ENCODE data around the gene DDX5. TPM values are rescaled to one million over a fixed set of nuclear protein-coding genes. Genes with fewer than 3 reads are reported as not detected.

The DDX5 gene
- total RNA-seq, 1 donor from 2014 or later: 771 TPM

DNA sequence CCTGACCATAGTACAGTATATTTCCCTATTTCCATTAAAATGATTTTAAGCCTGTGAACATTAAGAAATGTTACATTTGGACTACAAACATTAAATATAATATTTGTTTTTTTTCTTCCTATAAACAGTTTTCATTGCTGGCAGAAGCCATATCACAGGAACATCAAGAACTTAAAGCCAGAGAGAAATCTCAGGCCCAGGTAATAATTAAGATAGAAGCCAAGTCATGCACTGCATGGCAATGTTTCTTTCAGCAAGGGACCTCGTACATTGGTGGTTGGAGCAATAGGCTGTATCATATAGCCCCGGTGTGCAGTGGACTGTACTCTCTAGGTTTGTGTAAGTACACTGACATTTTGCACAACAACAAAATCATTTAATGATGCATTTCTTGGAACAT lies 30.8 kb upstream of the DDX5 start:
- TF ChIP-seq, protein P1, sequence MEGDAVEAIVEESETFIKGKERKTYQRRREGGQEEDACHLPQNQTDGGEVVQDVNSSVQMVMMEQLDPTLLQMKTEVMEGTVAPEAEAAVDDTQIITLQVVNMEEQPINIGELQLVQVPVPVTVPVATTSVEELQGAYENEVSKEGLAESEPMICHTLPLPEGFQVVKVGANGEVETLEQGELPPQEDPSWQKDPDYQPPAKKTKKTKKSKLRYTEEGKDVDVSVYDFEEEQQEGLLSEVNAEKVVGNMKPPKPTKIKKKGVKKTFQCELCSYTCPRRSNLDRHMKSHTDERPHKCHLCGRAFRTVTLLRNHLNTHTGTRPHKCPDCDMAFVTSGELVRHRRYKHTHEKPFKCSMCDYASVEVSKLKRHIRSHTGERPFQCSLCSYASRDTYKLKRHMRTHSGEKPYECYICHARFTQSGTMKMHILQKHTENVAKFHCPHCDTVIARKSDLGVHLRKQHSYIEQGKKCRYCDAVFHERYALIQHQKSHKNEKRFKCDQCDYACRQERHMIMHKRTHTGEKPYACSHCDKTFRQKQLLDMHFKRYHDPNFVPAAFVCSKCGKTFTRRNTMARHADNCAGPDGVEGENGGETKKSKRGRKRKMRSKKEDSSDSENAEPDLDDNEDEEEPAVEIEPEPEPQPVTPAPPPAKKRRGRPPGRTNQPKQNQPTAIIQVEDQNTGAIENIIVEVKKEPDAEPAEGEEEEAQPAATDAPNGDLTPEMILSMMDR (IDR thresholded peaks at IDR 0.05; ENCODE audit: unreplicated experiment): no peak
- Mint-ChIP-seq H3K27ac (ENCODE audit: unreplicated experiment) (no peak overlapping the region), H3K4me3 (ENCODE audit: unreplicated experiment) (no peak overlapping the region), H3K36me3 (ENCODE audit: low read depth, unreplicated experiment) (peaks cover 45% of the 10 kb centered on the region), H3K4me1 (ENCODE audit: unreplicated experiment) (peaks cover 18% of the 10 kb centered on the region), H3K9me3 (ENCODE audit: unreplicated experiment) (no peaks in the 10 kb centered on the region), H3K27me3 (ENCODE audit: unreplicated experiment) (peaks cover 1% of the 10 kb centered on the region)
- no peak for DNase-seq (ENCODE audit: low spot score)

DNA sequence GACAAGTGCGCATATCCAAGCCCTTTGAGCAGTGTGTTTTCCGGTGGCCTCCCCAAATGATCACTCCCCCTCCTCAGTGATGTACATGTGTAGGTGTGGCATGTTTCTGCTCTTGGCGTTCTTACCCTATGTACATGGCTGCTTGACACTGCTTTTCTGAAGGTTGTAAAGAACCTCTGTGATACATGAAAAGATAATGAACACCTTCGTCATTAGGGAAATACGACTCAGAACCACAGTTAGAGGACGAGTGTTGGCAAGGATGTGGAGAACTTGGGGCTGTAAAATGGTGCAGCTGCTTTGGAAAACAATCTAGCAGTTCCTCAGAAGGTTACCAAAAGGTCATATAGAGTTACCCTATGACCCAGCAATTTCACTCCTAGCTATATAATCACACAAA lies 29.3 kb upstream of the DDX5 start:
- no peak for DNase-seq (ENCODE audit: low spot score)
- Mint-ChIP-seq H3K4me1 (ENCODE audit: unreplicated experiment) (peaks cover 18% of the 10 kb centered on the region), H3K36me3 (ENCODE audit: low read depth, unreplicated experiment) (peaks cover 51% of the 10 kb centered on the region), H3K4me3 (ENCODE audit: unreplicated experiment) (no peak overlapping the region), H3K27me3 (ENCODE audit: unreplicated experiment) (peaks cover 3% of the 10 kb centered on the region), H3K27ac (ENCODE audit: unreplicated experiment) (no peak overlapping the region), H3K9me3 (ENCODE audit: unreplicated experiment) (no peaks in the 10 kb centered on the region)
- TF ChIP-seq, protein P1 (IDR thresholded peaks at IDR 0.05; ENCODE audit: unreplicated experiment): no peak

DNA sequence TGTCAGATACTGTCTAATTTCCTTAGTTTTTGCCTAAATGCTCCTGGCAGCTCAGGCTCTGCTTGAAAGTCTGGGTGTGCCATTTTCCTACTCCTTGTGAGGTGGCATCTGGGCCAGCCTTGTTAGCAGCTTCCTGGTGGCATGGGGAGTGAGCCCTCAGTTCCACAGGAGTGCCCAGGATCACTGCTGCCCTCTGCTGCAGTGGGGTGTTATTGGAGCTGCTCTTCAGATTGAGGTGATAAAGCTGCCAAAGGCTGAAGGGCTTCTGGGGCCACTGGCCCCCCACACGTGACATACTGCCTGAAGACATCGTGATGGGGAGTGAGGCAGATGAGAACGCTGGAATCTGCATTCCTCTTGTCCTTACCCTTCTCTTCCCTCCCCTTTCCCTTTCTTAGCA lies 28.1 kb upstream of the DDX5 start:
- DNase-seq (ENCODE audit: low spot score): peak; percentile 11
- H3K4me3 Mint-ChIP-seq (ENCODE audit: unreplicated experiment): peak overlapping the region; percentile 21
- H3K27me3 Mint-ChIP-seq (ENCODE audit: unreplicated experiment): peaks cover 2% of the 10 kb centered on the region
- H3K9me3 Mint-ChIP-seq (ENCODE audit: unreplicated experiment): no peaks in the 10 kb centered on the region
- H3K4me1 Mint-ChIP-seq (ENCODE audit: unreplicated experiment): peaks cover 18% of the 10 kb centered on the region
- TF ChIP-seq, protein P1 (IDR thresholded peaks at IDR 0.05; ENCODE audit: unreplicated experiment): no peak
- peaks cover 58% of the 10 kb centered on the region for H3K36me3 Mint-ChIP-seq (ENCODE audit: low read depth, unreplicated experiment)
- peak overlapping the region; percentile 64 for H3K27ac Mint-ChIP-seq (ENCODE audit: unreplicated experiment)

DNA sequence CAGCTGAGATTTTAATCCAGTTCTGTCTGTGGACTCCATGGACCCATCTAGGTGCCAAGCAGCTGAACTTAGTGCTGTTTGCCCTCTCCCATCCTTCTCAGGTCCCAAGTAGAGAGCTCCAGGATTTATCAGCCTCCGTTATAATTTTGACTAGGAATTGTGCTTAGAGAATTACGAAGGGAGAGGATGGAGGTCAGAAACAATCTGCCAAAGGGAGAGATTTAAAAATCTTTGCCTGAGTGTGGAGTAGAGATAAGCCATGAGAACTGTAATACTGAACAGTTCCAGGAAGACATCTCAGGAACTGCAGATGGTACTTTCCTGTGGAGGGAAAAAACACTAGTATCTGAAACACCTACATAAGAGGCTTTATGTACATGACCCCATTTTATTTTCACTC lies 27.7 kb upstream of the DDX5 start:
- TF ChIP-seq, protein P1 (IDR thresholded peaks at IDR 0.05; ENCODE audit: unreplicated experiment): no peak
- no peaks in the 10 kb centered on the region for H3K9me3 Mint-ChIP-seq (ENCODE audit: unreplicated experiment)
- peaks cover 18% of the 10 kb centered on the region for H3K4me1 Mint-ChIP-seq (ENCODE audit: unreplicated experiment)
- peak overlapping the region; percentile 64 for H3K27ac Mint-ChIP-seq (ENCODE audit: unreplicated experiment)
- H3K27me3 Mint-ChIP-seq (ENCODE audit: unreplicated experiment): peaks cover 2% of the 10 kb centered on the region
- DNase-seq (ENCODE audit: low spot score): no peak
- H3K36me3 Mint-ChIP-seq (ENCODE audit: low read depth, unreplicated experiment): peaks cover 59% of the 10 kb centered on the region
- H3K4me3 Mint-ChIP-seq (ENCODE audit: unreplicated experiment): no peak overlapping the region

DNA sequence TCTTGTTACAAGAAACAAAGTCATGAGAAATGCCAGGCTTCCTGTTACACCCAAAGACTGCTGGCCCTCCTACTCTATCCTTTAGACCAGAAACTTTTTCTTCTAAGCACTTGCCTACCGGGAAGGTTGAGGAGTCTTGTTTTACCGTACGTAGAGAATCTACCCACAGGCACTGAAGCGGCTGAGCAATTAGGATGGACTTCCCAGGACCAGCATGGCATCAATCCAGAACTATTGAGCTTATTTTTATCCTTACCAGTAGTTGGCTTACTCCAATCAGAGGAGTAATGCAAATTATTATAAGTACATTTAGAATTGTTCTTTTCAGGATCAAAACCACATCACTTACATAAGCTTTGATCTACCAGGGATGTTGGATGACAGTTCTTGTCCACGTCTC lies 26.3 kb upstream of the DDX5 start:
- Mint-ChIP-seq H3K4me3 (ENCODE audit: unreplicated experiment) (no peak overlapping the region), H3K36me3 (ENCODE audit: low read depth, unreplicated experiment) (peaks cover 54% of the 10 kb centered on the region), H3K27me3 (ENCODE audit: unreplicated experiment) (peaks cover 2% of the 10 kb centered on the region), H3K9me3 (ENCODE audit: unreplicated experiment) (no peaks in the 10 kb centered on the region), H3K27ac (ENCODE audit: unreplicated experiment) (no peak overlapping the region), H3K4me1 (ENCODE audit: unreplicated experiment) (peaks cover 18% of the 10 kb centered on the region)
- no peak for DNase-seq (ENCODE audit: low spot score)
- TF ChIP-seq, protein P1 (IDR thresholded peaks at IDR 0.05; ENCODE audit: unreplicated experiment): no peak

Data from endothelial cell (in vitro differentiated cells).